Natural killer cell (primary cell): ENCODE results near the gene RNU7-1. TPM values are rescaled to one million over a fixed set of nuclear protein-coding genes. Genes with fewer than 3 reads are reported as not detected.
A peak's percentile ranks its signal among the peaks of the same experiment; 100 is the strongest.

Experiments
- ATAC-seq, 3 donors: fragments of 150-1000 bp in 2 of 3; fragments of 200-7000 bp in 1 of 3; cut with Tn5 transposase; 1 replicate in 1 of 3; 2 replicates in 2 of 3; pipeline ENCODE4 v1.10.0; 2021; ENCODE audit warnings: mild to moderate bottlenecking in 2 of 3, moderate library complexity in 2 of 3
- DNase-seq, 2 donors: peaks; one replicate each; pipeline versions ENCODE4 v3.0.0 to v3.0.0-alpha.2; 2013 to 2021; ENCODE audit warnings: mixed read lengths in 1 of 2
- H3K27ac ChIP-seq: one replicate; pipeline ENCODE4 v1.5.1; 2013; ENCODE audit warnings: mild to moderate bottlenecking, low read length
- H3K27me3 ChIP-seq: one replicate; pipeline ENCODE4 v1.6.1; 2013; ENCODE audit warnings: low read length; ENCODE audit not compliant: control insufficient read depth, insufficient read depth
- H3K36me3 ChIP-seq: one replicate; pipeline ENCODE4 v1.6.1; 2013; ENCODE audit warnings: low read length; ENCODE audit not compliant: control insufficient read depth, insufficient read depth
- H3K4me1 ChIP-seq: one replicate; pipeline ENCODE4 v1.6.1; 2013; ENCODE audit warnings: low read length; ENCODE audit not compliant: control insufficient read depth, insufficient read depth
- H3K4me3 ChIP-seq: one replicate; pipeline ENCODE4 v1.5.1; 2013; ENCODE audit warnings: low read length
- H3K9me3 ChIP-seq: one replicate; pipeline ENCODE4 v1.6.1; 2013; ENCODE audit warnings: low read length; ENCODE audit not compliant: control insufficient read depth, insufficient read depth
- H3K27ac Mint-ChIP-seq, 2 donors: one replicate each; pipeline ENCODE4 v1.8.0; 2022; ENCODE audit warnings: mild to moderate bottlenecking in 2 of 2, mixed read lengths in 2 of 2, moderate library complexity in 1 of 2
- H3K27me3 Mint-ChIP-seq, 2 donors: one replicate each; pipeline ENCODE4 v1.8.0; 2022; ENCODE audit warnings: low read depth in 2 of 2, mixed read lengths in 2 of 2
- H3K36me3 Mint-ChIP-seq: one replicate; pipeline ENCODE4 v1.8.0; 2022; ENCODE audit warnings: mixed read lengths
- H3K4me1 Mint-ChIP-seq, 2 donors: one replicate each; pipeline ENCODE4 v1.8.0; 2022; ENCODE audit warnings: mixed read lengths in 2 of 2
- H3K4me3 Mint-ChIP-seq: one replicate; pipeline ENCODE4 v1.8.0; 2022; ENCODE audit warnings: mild to moderate bottlenecking, moderate library complexity, mixed read lengths
- H3K9me3 Mint-ChIP-seq, 2 donors: one replicate each; pipeline ENCODE4 v1.8.0; 2022; ENCODE audit warnings: mixed read lengths in 2 of 2
- WGBS: methylation state at CpG from one replicate; pipeline ENCODE4 v1.1.7; 2013; ENCODE audit warnings: missing lambda C conversion rate; ENCODE audit not compliant: insufficient coverage; 5-methylcytosine and 5-hydroxymethylcytosine counted together
- intact Hi-C: fragments of 100-400 bp; cut with micrococcal nuclease; formaldehyde crosslinking; loops from one replicate; pipeline ENCODE4 v1.14.2; 2022
- total RNA-seq, 4 donors: library from RNA; stranded (reverse); fragments of 120-200 nt in 1 of 4; gene quantifications; one replicate each; pipeline versions ENCODE4 v1.2.3 to v1.2.4, GENCODE V29; 2013 to 2022
- TF ChIP-seq, protein P1 (sequence below): fragments of 200-600 bp; IDR thresholded peaks from one replicate; pipeline ENCODE4 v1.8.0; 2022; ENCODE audit warnings: antibody characterized with exemption

The RNU7-1 gene
- total RNA-seq, 3 donors from 2014 or later (not counting 1 experiment from before 2014, with no cell fraction given): not detected

DNA sequence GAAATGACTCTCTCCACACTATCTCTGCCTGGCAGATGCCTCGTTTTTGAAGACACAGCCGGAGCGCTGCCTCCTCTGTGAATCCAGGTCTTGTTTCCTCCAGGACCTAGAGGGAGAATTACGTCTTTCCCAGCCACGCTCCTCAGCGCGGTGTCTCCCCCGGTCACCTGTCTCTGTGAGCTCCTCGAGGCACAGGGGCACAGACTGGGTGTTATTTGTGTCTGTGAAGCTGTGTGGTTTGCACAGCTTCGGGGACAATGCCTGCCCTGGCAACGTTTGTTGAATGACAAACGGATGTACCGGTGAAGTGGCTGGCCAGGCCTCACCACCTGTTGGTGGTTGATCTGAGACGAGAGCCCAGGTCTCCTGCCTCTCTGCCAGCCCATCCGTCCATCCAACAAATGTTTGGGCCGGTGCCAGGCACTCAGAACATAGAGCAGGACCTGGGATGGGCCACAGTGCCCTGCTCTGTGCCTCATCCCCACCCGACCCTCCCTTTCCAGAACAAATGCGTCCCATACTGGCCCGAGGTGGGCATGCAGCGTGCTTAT is 13.6 kb downstream of the RNU7-1 start:
- intact Hi-C loops: no loop called here
- Histone ChIP-seq H3K36me3 (peaks cover 78% of the 10 kb centered on the region), H3K27ac (peak overlapping the region; percentile 96), H3K4me3 (no peak overlapping the region), H3K4me1 (peaks cover 100% of the 10 kb centered on the region), H3K9me3 (no peaks in the 10 kb centered on the region), H3K27me3 (no peaks in the 10 kb centered on the region)
- H3K36me3 Mint-ChIP-seq: no peaks in the 10 kb centered on the region
- H3K4me3 Mint-ChIP-seq: peak overlapping the region; percentile 91
- H3K4me1 Mint-ChIP-seq: peaks cover 82 to 95% of the 10 kb centered on the region in 2 donors
- TF ChIP-seq, protein P1, sequence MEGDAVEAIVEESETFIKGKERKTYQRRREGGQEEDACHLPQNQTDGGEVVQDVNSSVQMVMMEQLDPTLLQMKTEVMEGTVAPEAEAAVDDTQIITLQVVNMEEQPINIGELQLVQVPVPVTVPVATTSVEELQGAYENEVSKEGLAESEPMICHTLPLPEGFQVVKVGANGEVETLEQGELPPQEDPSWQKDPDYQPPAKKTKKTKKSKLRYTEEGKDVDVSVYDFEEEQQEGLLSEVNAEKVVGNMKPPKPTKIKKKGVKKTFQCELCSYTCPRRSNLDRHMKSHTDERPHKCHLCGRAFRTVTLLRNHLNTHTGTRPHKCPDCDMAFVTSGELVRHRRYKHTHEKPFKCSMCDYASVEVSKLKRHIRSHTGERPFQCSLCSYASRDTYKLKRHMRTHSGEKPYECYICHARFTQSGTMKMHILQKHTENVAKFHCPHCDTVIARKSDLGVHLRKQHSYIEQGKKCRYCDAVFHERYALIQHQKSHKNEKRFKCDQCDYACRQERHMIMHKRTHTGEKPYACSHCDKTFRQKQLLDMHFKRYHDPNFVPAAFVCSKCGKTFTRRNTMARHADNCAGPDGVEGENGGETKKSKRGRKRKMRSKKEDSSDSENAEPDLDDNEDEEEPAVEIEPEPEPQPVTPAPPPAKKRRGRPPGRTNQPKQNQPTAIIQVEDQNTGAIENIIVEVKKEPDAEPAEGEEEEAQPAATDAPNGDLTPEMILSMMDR: no peak
- H3K27ac Mint-ChIP-seq: peak overlapping the region; percentile 98 to 99
- peak; percentile 4 to 19 (median 5) for ATAC-seq
- no peaks in the 10 kb centered on the region for H3K9me3 Mint-ChIP-seq
- peak in 1 of 2 donors; percentile 73 for DNase-seq
- H3K27me3 Mint-ChIP-seq: no peaks in the 10 kb centered on the region
- 40% methylated on average over 20 of the region's 20 CpGs for WGBS

DNA sequence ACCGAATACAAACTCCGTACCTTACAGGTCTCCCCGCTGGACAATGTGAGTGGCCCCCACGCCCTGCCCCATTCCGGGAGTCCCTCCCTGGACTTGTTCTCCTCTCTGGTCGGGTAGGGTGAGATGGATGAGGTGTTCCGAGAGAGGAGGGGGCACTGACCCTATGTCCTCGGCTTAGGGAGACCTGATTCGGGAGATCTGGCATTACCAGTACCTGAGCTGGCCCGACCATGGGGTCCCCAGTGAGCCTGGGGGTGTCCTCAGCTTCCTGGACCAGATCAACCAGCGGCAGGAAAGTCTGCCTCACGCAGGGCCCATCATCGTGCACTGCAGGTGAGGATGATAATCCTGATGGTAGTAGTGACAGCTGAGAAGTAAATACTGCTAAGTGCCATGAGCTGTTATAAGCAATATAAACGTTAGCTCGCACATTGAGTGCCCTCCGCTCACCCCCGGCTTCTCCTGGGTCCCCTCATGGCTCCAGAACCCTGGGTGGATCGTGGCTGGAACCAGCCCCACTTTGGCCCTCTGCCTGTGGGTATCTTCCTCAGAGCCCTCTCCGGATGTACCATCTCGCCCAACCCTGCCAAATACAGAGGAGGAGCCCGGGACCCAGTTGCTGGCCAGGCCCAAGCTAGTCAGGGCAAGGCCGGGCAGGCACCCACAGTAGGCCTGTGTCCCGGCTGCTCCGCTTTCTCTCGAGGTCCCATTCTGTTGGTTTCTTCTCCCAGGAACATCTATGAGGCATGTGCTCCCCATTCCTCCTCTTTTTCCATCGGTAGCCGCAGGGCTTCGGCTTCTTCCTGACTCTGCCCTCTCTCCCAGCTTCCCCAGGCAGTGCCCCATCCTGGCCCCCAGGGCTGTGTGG is 14.4 kb downstream of the RNU7-1 start:
- Histone ChIP-seq H3K9me3 (no peaks in the 10 kb centered on the region), H3K36me3 (peaks cover 71% of the 10 kb centered on the region), H3K4me1 (peaks cover 100% of the 10 kb centered on the region), H3K27me3 (no peaks in the 10 kb centered on the region), H3K27ac (peak overlapping the region; percentile 96), H3K4me3 (peak overlapping the region; percentile 22)
- Mint-ChIP-seq H3K27ac (peak overlapping the region; percentile 98 to 99), H3K9me3 (no peaks in the 10 kb centered on the region), H3K4me1 (peaks cover 75 to 89% of the 10 kb centered on the region in 2 donors), H3K27me3 (no peaks in the 10 kb centered on the region), H3K4me3 (peak overlapping the region; percentile 92), H3K36me3 (no peaks in the 10 kb centered on the region)
- DNase-seq (peak in 1 of 2 donors; percentile 41), ATAC-seq (no peak)
- WGBS: 67% methylated on average over 28 of the region's 28 CpGs
- TF ChIP-seq, protein P1: no peak
- intact Hi-C loops: no loop called here

DNA sequence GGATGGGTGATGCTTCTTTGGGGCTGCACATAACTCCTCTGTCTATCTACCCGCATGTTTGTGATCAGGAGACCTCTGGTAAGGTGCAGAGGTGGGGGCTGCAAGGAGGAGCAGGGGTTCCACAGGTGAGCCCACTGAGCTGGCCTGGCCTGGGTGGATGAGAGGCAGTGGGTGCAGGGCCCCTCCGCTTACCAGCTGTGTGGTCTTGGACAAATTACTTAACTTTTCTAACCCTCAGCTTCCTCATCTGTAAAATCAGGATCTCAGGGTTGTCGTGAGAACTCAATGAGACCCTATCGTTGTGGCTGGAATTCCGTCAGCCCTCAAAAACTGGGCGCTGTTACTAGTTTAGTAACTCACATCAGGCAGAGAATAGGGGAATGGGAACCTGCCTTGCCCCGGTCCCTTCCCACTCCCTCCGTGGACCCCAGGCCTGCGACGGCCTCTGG is 15.0 kb downstream of the RNU7-1 start:
- TF ChIP-seq, protein P1: no peak
- Histone ChIP-seq H3K4me3 (peak overlapping the region; percentile 22), H3K36me3 (peaks cover 69% of the 10 kb centered on the region), H3K27ac (peak overlapping the region; percentile 96), H3K4me1 (peaks cover 95% of the 10 kb centered on the region), H3K9me3 (no peaks in the 10 kb centered on the region), H3K27me3 (no peaks in the 10 kb centered on the region)
- no peak for DNase-seq
- peak overlapping the region; percentile 98 to 99 for H3K27ac Mint-ChIP-seq
- H3K36me3 Mint-ChIP-seq: no peaks in the 10 kb centered on the region
- no peaks in the 10 kb centered on the region for H3K27me3 Mint-ChIP-seq
- no peaks in the 10 kb centered on the region for H3K9me3 Mint-ChIP-seq
- no peak for ATAC-seq
- peaks cover 70 to 82% of the 10 kb centered on the region in 2 donors for H3K4me1 Mint-ChIP-seq
- 11% methylated on average over 10 of the region's 10 CpGs for WGBS
- peak overlapping the region; percentile 92 for H3K4me3 Mint-ChIP-seq
- intact Hi-C loops: loop anchor here (1.0 kb wide), 2 partner anchors 9 to 14 kb away; partner anchors contain the start of gene C12orf57
